NCI-H2029 treated with DMSO at 0.1 percent for 48 hours (cell line): ENCODE measurements around the gene HMGN5.

ENCODE experiments used
- DNase-seq: peaks from one replicate; lab custom pipeline; 2025; lab: John Stamatoyannopoulos, UW

HMGN5 gene

GRCh38 chrX:81201671-81202455, at the start of gene HMGN5, which contains the start of gene SH3BGRL:
HMGN5 (minus strand) TSS chrX:81201913; CDS start chrX:81121549, 80,364 bp downstream.
SH3BGRL (plus strand) TSS chrX:81202102; CDS start chrX:81202201, 99 bp downstream.
- no peak for DNase-seq

- DNase-seq, result no peak
These were observed 40.0 kb upstream of the HMGN5 start for GRCh38 chrX:81241753-81242152.

- DNase-seq, result no peak
These were observed 39.1 kb upstream of the HMGN5 start for GRCh38 chrX:81240701-81241331.

- DNase-seq, result no peak
These were observed 36.5 kb upstream of the HMGN5 start for GRCh38 chrX:81238166-81238565.

- DNase-seq, result no peak
These were observed 35.8 kb upstream of the HMGN5 start for GRCh38 chrX:81237516-81237915.

GRCh38 chrX:81232218-81232617, 30.5 kb upstream of the HMGN5 start:
- DNase-seq, result no peak

GRCh38 chrX:81231476-81231875, 29.8 kb upstream of the HMGN5 start:
- no peak for DNase-seq

- no peak for DNase-seq
These were observed 28.2 kb upstream of the HMGN5 start for GRCh38 chrX:81229901-81230300.

GRCh38 chrX:81229229-81229628, 27.5 kb upstream of the HMGN5 start:
- DNase-seq, result no peak

GRCh38 chrX:81215685-81216084, 14.0 kb upstream of the HMGN5 start:
- no peak for DNase-seq

GRCh38 chrX:81208916-81209315, 7.2 kb upstream of the HMGN5 start:
- DNase-seq, result no peak

GRCh38 chrX:81206476-81206875, 4.8 kb upstream of the HMGN5 start:
- DNase-seq, result no peak

GRCh38 chrX:81205551-81205950, 3.8 kb upstream of the HMGN5 start:
- no peak for DNase-seq

GRCh38 chrX:81202943-81203342, 1.2 kb upstream of the HMGN5 start:
- DNase-seq, result no peak

GRCh38 chrX:81202456-81202819, 725 bp upstream of the HMGN5 start:
- DNase-seq, result no peak

- no peak for DNase-seq
These were observed 642 bp downstream of the HMGN5 start for GRCh38 chrX:81201071-81201470.

GRCh38 chrX:81195712-81196111, 6.0 kb downstream of the HMGN5 start:
- DNase-seq, result no peak

- no peak for DNase-seq
These were observed 6.5 kb downstream of the HMGN5 start for GRCh38 chrX:81195259-81195658.

GRCh38 chrX:81174286-81174685, 27.4 kb downstream of the HMGN5 start:
- no peak for DNase-seq

GRCh38 chrX:81168391-81168790, 33.3 kb downstream of the HMGN5 start:
- no peak for DNase-seq

- DNase-seq, result peak; percentile 0
These were observed 80.0 kb downstream of the HMGN5 start for GRCh38 chrX:81121513-81122363.

- DNase-seq, result no peak
These were observed 80.8 kb downstream of the HMGN5 start for GRCh38 chrX:81120936-81121371.
